HepG2 (cell line): ENCODE measurements around the gene ARL5A. TPM values are rescaled to one million over a fixed set of nuclear protein-coding genes. Genes with fewer than 3 reads are reported as not detected.

Experiments
- BCL6 ChIP-seq: IDR thresholded peaks from 2 replicates; pipeline ENCODE4 v1.6.1; 2016; ENCODE audit warnings: missing genetic modification reagents, missing compliant biosample characterization
- FLYWCH1 ChIP-seq: sonication (generic); formaldehyde crosslinking; IDR thresholded peaks from 2 replicates; pipeline ENCODE4 v1.8.1; 2023; ENCODE audit warnings: mild to moderate bottlenecking, missing genetic modification reagents
- HDAC1 ChIP-seq: sonication (generic); formaldehyde crosslinking; IDR thresholded peaks from 2 replicates; pipeline ENCODE4 v1.5.1; 2020; ENCODE audit warnings: mild to moderate bottlenecking, missing genetic modification reagents
- HNRNPUL1 ChIP-seq: fragments of 200-400 bp; formaldehyde crosslinking; IDR thresholded peaks from 2 replicates; pipeline ENCODE4 v1.6.1; 2017; ENCODE audit warnings: low read depth, mild to moderate bottlenecking, low read length, moderate library complexity
- JARID2 ChIP-seq: sonication (generic); formaldehyde crosslinking; IDR thresholded peaks from 2 replicates; pipeline ENCODE4 v1.8.1; 2023; ENCODE audit warnings: missing genetic modification reagents, inconsistent platforms; ENCODE audit not compliant: insufficient replicate concordance
- MTA3 ChIP-seq: sonication (generic); formaldehyde crosslinking; IDR thresholded peaks from 2 replicates; pipeline ENCODE4 v1.4.0; 2020; ENCODE audit warnings: missing genetic modification reagents
- NCOR1 ChIP-seq: fragments of 200-600 bp; sonication (generic); IDR thresholded peaks from 2 replicates; pipeline ENCODE4 v1.7.0; 2017; ENCODE audit warnings: antibody characterized with exemption, low read length, borderline replicate concordance
- RARA ChIP-seq: IDR thresholded peaks from 2 replicates; pipeline ENCODE4 v1.6.1; 2016; ENCODE audit warnings: missing genetic modification reagents, missing compliant biosample characterization
- SNAPC2 ChIP-seq: sonication (generic); formaldehyde crosslinking; IDR thresholded peaks from 2 replicates; pipeline ENCODE4 v1.8.1; 2022; ENCODE audit warnings: mild to moderate bottlenecking, missing genetic modification reagents
- TBL1XR1 ChIP-seq: fragments of 150-350 bp; IDR thresholded peaks from 2 replicates; pipeline ENCODE4 v1.6.1; 2014; ENCODE audit warnings: borderline replicate concordance, low read length; ENCODE audit not compliant: partially characterized antibody
- XBP1 ChIP-seq: sonication (generic); formaldehyde crosslinking; IDR thresholded peaks from 2 replicates; pipeline ENCODE4 v1.5.0; 2020; ENCODE audit warnings: missing genetic modification reagents
- YY1 ChIP-seq: IDR thresholded peaks from 2 replicates; pipeline ENCODE4 v1.6.1; 2011; ENCODE audit warnings: low read length, low read depth, moderate library complexity, mild to moderate bottlenecking; ENCODE audit not compliant: insufficient read depth, insufficient replicate concordance
- ZBTB1 ChIP-seq: sonication (generic); formaldehyde crosslinking; IDR thresholded peaks from 2 replicates; pipeline ENCODE4 v1.4.0; 2020; ENCODE audit warnings: missing genetic modification reagents, borderline replicate concordance
- ZNF335 ChIP-seq: sonication (generic); formaldehyde crosslinking; IDR thresholded peaks from 2 replicates; pipeline ENCODE4 v1.4.0; 2020; ENCODE audit warnings: missing genetic modification reagents
- ZNF383 ChIP-seq: sonication (generic); formaldehyde crosslinking; IDR thresholded peaks from 2 replicates; pipeline ENCODE4 v1.4.0; 2020; ENCODE audit warnings: missing genetic modification reagents, mild to moderate bottlenecking, borderline replicate concordance
- ZNF451 ChIP-seq: sonication (generic); formaldehyde crosslinking; IDR thresholded peaks from 2 replicates; pipeline ENCODE4 v1.5.0; 2020; ENCODE audit warnings: mild to moderate bottlenecking, missing genetic modification reagents
- ZNF543 ChIP-seq: sonication (generic); formaldehyde crosslinking; IDR thresholded peaks from 2 replicates; pipeline ENCODE4 v1.4.0; 2020; ENCODE audit warnings: mild to moderate bottlenecking, missing genetic modification reagents
- ZNF576 ChIP-seq: sonication (generic); formaldehyde crosslinking; IDR thresholded peaks from 2 replicates; pipeline ENCODE4 v1.4.0; 2020; ENCODE audit warnings: mild to moderate bottlenecking, missing genetic modification reagents
- ZSCAN5A ChIP-seq: sonication (generic); formaldehyde crosslinking; IDR thresholded peaks from 2 replicates; pipeline ENCODE4 v1.8.0; 2022; ENCODE audit warnings: mild to moderate bottlenecking, missing genetic modification reagents, borderline replicate concordance
- polyA plus RNA-seq, 8 experiments: library from polyadenylated mRNA; depleted of rRNA in 3 of 8; stranded (reverse) in 7 of 8; unstranded in 1 of 8; fragments of >200 nt; fragmentation: Illumina TruSeq in 4 of 8; extraction: Trizol in 4 of 8; gene quantifications; 2 replicates each; pipeline versions ENCODE4 v1.2.1 to v1.2.3, GENCODE V29; 2011 to 2016; ENCODE audit warnings: low read depth in 4 of 8, missing spikeins in 1 of 8, mixed read lengths in 1 of 8; ENCODE audit not compliant: insufficient read depth in 1 of 8
- total RNA-seq, 5 experiments: library from RNA; depleted of rRNA; stranded (reverse); fragments of >200 nt; fragmentation: Illumina TruSeq; extraction: Trizol; gene quantifications; 2 replicates each; pipeline ENCODE4 v1.2.3, GENCODE V29; 2016; ENCODE audit warnings: low read depth in 1 of 5
- TF ChIP-seq, protein P1 (sequence below): IDR thresholded peaks from 2 replicates; pipeline ENCODE4 v1.6.1; 2012; ENCODE audit warnings: low read depth, low read length, improper control_type of control experiment
- TF ChIP-seq, protein P2 (sequence below): sonication (generic); formaldehyde crosslinking; conservative IDR thresholded peaks from 2 replicates; pipeline ENCODE4 v1.4.0; 2020; ENCODE audit warnings: missing genetic modification reagents
- TF ChIP-seq, protein P3 (sequence below): IDR thresholded peaks from 2 replicates; pipeline ENCODE4 v1.6.1; 2016
- TF ChIP-seq, protein P4 (sequence below): sonication (generic); formaldehyde crosslinking; IDR thresholded peaks from 2 replicates; pipeline ENCODE4 v1.4.0; 2020; ENCODE audit warnings: low read depth, mild to moderate bottlenecking, missing genetic modification reagents

Gene ARL5A
- total and polyA plus RNA-seq, 2 of the 13 experiments (the other 11 are each of a cell fraction or from before 2014, with no cell fraction given), result 47.5 to 149 TPM

- TF ChIP-seq, protein P1, sequence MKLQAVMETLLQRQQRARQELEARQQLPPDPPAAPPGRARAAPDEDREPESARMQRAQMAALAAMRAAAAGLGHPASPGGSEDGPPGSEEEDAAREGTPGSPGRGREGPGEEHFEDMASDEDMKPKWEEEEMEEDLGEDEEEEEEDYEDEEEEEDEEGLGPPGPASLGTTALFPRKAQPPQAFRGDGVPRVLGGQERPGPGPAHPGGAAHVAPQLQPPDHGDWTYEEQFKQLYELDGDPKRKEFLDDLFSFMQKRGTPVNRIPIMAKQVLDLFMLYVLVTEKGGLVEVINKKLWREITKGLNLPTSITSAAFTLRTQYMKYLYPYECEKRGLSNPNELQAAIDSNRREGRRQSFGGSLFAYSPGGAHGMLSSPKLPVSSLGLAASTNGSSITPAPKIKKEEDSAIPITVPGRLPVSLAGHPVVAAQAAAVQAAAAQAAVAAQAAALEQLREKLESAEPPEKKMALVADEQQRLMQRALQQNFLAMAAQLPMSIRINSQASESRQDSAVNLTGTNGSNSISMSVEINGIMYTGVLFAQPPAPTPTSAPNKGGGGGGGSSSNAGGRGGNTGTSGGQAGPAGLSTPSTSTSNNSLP, result no peak
- TF ChIP-seq ZNF451 (CRISPR knock-in tag) (peak; percentile 98), HDAC1 (peak; percentile 68), FLYWCH1 (no peak), TBL1XR1 (no peak), JARID2 (CRISPR knock-in tag) (no peak), ZSCAN5A (CRISPR knock-in tag) (no peak), ZNF576 (CRISPR knock-in tag) (no peak), ZBTB1 (CRISPR knock-in tag) (no peak), MTA3 (CRISPR knock-in tag) (no peak), ZNF335 (CRISPR knock-in tag) (peak; percentile 60; the same call in 1 of the 2 replicates), ZNF543 (CRISPR knock-in tag) (peak; percentile 78), YY1 (peak; percentile 88), HNRNPUL1 (no peak), ZNF383 (CRISPR knock-in tag) (no peak; the same call in 1 of the 2 replicates), SNAPC2 (CRISPR knock-in tag) (no peak), NCOR1 (peak; percentile 63; the same call in 1 of the 2 replicates), BCL6 (CRISPR knock-in tag) (peak; percentile 55), XBP1 (CRISPR knock-in tag) (no peak), RARA (CRISPR knock-in tag) (peak; percentile 20; the same call in 1 of the 2 replicates)
- TF ChIP-seq, protein P2, sequence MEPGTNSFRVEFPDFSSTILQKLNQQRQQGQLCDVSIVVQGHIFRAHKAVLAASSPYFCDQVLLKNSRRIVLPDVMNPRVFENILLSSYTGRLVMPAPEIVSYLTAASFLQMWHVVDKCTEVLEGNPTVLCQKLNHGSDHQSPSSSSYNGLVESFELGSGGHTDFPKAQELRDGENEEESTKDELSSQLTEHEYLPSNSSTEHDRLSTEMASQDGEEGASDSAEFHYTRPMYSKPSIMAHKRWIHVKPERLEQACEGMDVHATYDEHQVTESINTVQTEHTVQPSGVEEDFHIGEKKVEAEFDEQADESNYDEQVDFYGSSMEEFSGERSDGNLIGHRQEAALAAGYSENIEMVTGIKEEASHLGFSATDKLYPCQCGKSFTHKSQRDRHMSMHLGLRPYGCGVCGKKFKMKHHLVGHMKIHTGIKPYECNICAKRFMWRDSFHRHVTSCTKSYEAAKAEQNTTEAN, result peak; percentile 76; the same call in 1 of the 2 replicates
- TF ChIP-seq, protein P3, sequence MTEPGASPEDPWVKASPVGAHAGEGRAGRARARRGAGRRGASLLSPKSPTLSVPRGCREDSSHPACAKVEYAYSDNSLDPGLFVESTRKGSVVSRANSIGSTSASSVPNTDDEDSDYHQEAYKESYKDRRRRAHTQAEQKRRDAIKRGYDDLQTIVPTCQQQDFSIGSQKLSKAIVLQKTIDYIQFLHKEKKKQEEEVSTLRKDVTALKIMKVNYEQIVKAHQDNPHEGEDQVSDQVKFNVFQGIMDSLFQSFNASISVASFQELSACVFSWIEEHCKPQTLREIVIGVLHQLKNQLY (CRISPR knock-in tag), result peak; percentile 45; the same call in 1 of the 2 replicates
- TF ChIP-seq, protein P4, sequence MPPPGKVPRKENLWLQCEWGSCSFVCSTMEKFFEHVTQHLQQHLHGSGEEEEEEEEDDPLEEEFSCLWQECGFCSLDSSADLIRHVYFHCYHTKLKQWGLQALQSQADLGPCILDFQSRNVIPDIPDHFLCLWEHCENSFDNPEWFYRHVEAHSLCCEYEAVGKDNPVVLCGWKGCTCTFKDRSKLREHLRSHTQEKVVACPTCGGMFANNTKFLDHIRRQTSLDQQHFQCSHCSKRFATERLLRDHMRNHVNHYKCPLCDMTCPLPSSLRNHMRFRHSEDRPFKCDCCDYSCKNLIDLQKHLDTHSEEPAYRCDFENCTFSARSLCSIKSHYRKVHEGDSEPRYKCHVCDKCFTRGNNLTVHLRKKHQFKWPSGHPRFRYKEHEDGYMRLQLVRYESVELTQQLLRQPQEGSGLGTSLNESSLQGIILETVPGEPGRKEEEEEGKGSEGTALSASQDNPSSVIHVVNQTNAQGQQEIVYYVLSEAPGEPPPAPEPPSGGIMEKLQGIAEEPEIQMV (CRISPR knock-in tag), result peak; percentile 79
Observed at GRCh38 chr2:151828143-151828889, at the start of gene ARL5A (continued).
